ENCODE data around the gene SARDH. TPM values are rescaled to one million over a fixed set of nuclear protein-coding genes. Genes with fewer than 3 reads are reported as not detected.

Gene SARDH
- total RNA-seq, 2 donors from 2014 or later: 8.4 to 11.2 TPM

- Mint-ChIP-seq H3K36me3 (ENCODE audit: low read depth) (peaks cover 22% of the 10 kb centered on the region), H3K27ac (no peak overlapping the region), H3K4me3 (no peak overlapping the region), H3K9me3 (no peaks in the 10 kb centered on the region), H3K4me1 (no peaks in the 10 kb centered on the region), H3K27me3 (ENCODE audit: insufficient read depth) (no peaks in the 10 kb centered on the region)
- peak; percentile 27 for DNase-seq
- Histone ChIP-seq H3K9me3 (ENCODE audit: control insufficient read depth, low read length) (no peaks in the 10 kb centered on the region), H3K9ac (ENCODE audit: extremely low read depth, low read length, poor library complexity, severe bottlenecking) (no peak overlapping the region), H3K4me1 (ENCODE audit: control insufficient read depth, insufficient read depth, low read length) (no peaks in the 10 kb centered on the region), H3K4me3 (ENCODE audit: low read length) (no peak overlapping the region), H3K27me3 (ENCODE audit: control insufficient read depth, insufficient read depth, low read length, poor library complexity, severe bottlenecking) (no peaks in the 10 kb centered on the region), H3K36me3 (ENCODE audit: control insufficient read depth, insufficient read depth, low read length) (peaks cover 22% of the 10 kb centered on the region), H3K27ac (ENCODE audit: low read depth, low read length) (no peak overlapping the region)
- no peak for TF ChIP-seq CTCF (conservative IDR thresholded peaks at IDR 0.05)
- WGBS, 2 experiments (ENCODE audit: insufficient coverage in 1 of 2, insufficient read length in 1 of 2): 93 to 94% methylated on average over 11 to 19 of the region's 19 CpGs
Observed at GRCh38 chr9:133779516-133780403, 41.6 kb upstream of the SARDH start.

- H3K27me3 Mint-ChIP-seq (ENCODE audit: insufficient read depth): no peaks in the 10 kb centered on the region
Observed at GRCh38 chr9:133779081-133779480, 40.9 kb upstream of the SARDH start.

GRCh38 chr9:133778336-133779013 is 40.3 kb upstream of the SARDH start:
- TF ChIP-seq CTCF (conservative IDR thresholded peaks at IDR 0.05): no peak
- peaks cover 35% of the 10 kb centered on the region for H3K36me3 ChIP-seq (ENCODE audit: control insufficient read depth, insufficient read depth, low read length)
- no peaks in the 10 kb centered on the region for H3K4me1 ChIP-seq (ENCODE audit: control insufficient read depth, insufficient read depth, low read length)
- H3K9me3 ChIP-seq (ENCODE audit: control insufficient read depth, low read length): peaks cover 7% of the 10 kb centered on the region
- no peak overlapping the region for H3K9ac ChIP-seq (ENCODE audit: extremely low read depth, low read length, poor library complexity, severe bottlenecking)
- Mint-ChIP-seq H3K36me3 (ENCODE audit: low read depth) (peaks cover 27% of the 10 kb centered on the region), H3K4me3 (no peak overlapping the region), H3K9me3 (no peaks in the 10 kb centered on the region), H3K27ac (no peak overlapping the region), H3K27me3 (ENCODE audit: insufficient read depth) (no peaks in the 10 kb centered on the region), H3K4me1 (no peaks in the 10 kb centered on the region)
- H3K27ac ChIP-seq (ENCODE audit: low read depth, low read length): no peak overlapping the region
- peak; percentile 42 for DNase-seq
- no peak overlapping the region for H3K4me3 ChIP-seq (ENCODE audit: low read length)
- WGBS, 2 experiments (ENCODE audit: insufficient coverage in 1 of 2, insufficient read length in 1 of 2): 91 to 96% methylated on average over 10 to 20 of the region's 20 CpGs
- H3K27me3 ChIP-seq (ENCODE audit: control insufficient read depth, insufficient read depth, low read length, poor library complexity, severe bottlenecking): no peaks in the 10 kb centered on the region

More at GRCh38 chr9:133779081-133779480, 40.9 kb upstream of the SARDH start:
- TF ChIP-seq CTCF (conservative IDR thresholded peaks at IDR 0.05): no peak
- H3K27me3 ChIP-seq (ENCODE audit: control insufficient read depth, insufficient read depth, low read length, poor library complexity, severe bottlenecking): no peaks in the 10 kb centered on the region
- WGBS, 2 experiments (ENCODE audit: insufficient coverage in 1 of 2, insufficient read length in 1 of 2): 82 to 88% methylated on average over 8 of the region's 8 CpGs
- H3K9me3 Mint-ChIP-seq: no peaks in the 10 kb centered on the region
- H3K9ac ChIP-seq (ENCODE audit: extremely low read depth, low read length, poor library complexity, severe bottlenecking): no peak overlapping the region
- no peaks in the 10 kb centered on the region for H3K4me1 Mint-ChIP-seq
- no peak overlapping the region for H3K27ac ChIP-seq (ENCODE audit: low read depth, low read length)
- H3K4me1 ChIP-seq (ENCODE audit: control insufficient read depth, insufficient read depth, low read length): no peaks in the 10 kb centered on the region
- H3K9me3 ChIP-seq (ENCODE audit: control insufficient read depth, low read length): peaks cover 3% of the 10 kb centered on the region
- H3K4me3 Mint-ChIP-seq: no peak overlapping the region
- H3K36me3 Mint-ChIP-seq (ENCODE audit: low read depth): peaks cover 26% of the 10 kb centered on the region
- H3K4me3 ChIP-seq (ENCODE audit: low read length): no peak overlapping the region
- H3K36me3 ChIP-seq (ENCODE audit: control insufficient read depth, insufficient read depth, low read length): peaks cover 29% of the 10 kb centered on the region
- DNase-seq: peak; percentile 31
- no peak overlapping the region for H3K27ac Mint-ChIP-seq

Measured in endodermal cell (in vitro differentiated cells).